Liver (tissue), 9 donors: ENCODE results near the gene ISX. TPM values are rescaled to one million over a fixed set of nuclear protein-coding genes. Genes with fewer than 3 reads are reported as not detected.

Experiments
- DNase-seq: peaks from one replicate; pipeline ENCODE4 v3.0.0-alpha.2; 2017; ENCODE audit warnings: low spot score
- H3K27ac ChIP-seq, 2 donors: one replicate each; pipeline ENCODE4 v1.7.0; 2013; ENCODE audit warnings: inconsistent platforms in 2 of 2, low read length in 2 of 2, control low read depth in 1 of 2, low read depth in 1 of 2, mild to moderate bottlenecking in 1 of 2
- H3K27me3 ChIP-seq, 4 donors: one replicate each; pipeline versions ENCODE4 v1.6.1 to v1.7.0; 2013; ENCODE audit warnings: low read length in 3 of 4, inconsistent platforms in 1 of 4, mild to moderate bottlenecking in 1 of 4, moderate library complexity in 1 of 4; ENCODE audit not compliant: control insufficient read depth in 4 of 4, insufficient read depth in 4 of 4
- H3K36me3 ChIP-seq, 4 donors: one replicate each; pipeline versions ENCODE4 v1.6.1 to v1.7.0; 2013; ENCODE audit warnings: low read length in 3 of 4, mild to moderate bottlenecking in 3 of 4, low read depth in 1 of 4, moderate library complexity in 1 of 4; ENCODE audit not compliant: control insufficient read depth in 4 of 4, insufficient read depth in 3 of 4
- H3K4me1 ChIP-seq, 4 donors: one replicate each; pipeline versions ENCODE4 v1.6.1 to v1.7.0; 2013; ENCODE audit warnings: low read length in 3 of 4, mild to moderate bottlenecking in 3 of 4, moderate library complexity in 1 of 4; ENCODE audit not compliant: control insufficient read depth in 4 of 4, insufficient read depth in 4 of 4
- H3K4me3 ChIP-seq, 3 donors: one replicate each; pipeline versions ENCODE4 v1.6.1 to v1.7.0; 2013; ENCODE audit warnings: low read length in 3 of 3, control low read depth in 1 of 3, low read depth in 1 of 3, mild to moderate bottlenecking in 1 of 3
- H3K9ac ChIP-seq, 2 donors: one replicate each; pipeline ENCODE4 v1.7.0; 2013; ENCODE audit warnings: low read length in 2 of 2, mild to moderate bottlenecking in 2 of 2, moderate library complexity in 2 of 2, control low read depth in 1 of 2, low read depth in 1 of 2
- H3K9me3 ChIP-seq, 4 donors: one replicate each; pipeline versions ENCODE4 v1.6.1 to v1.7.0; 2013; ENCODE audit warnings: low read length in 3 of 4; ENCODE audit not compliant: control insufficient read depth in 4 of 4
- ATF3 ChIP-seq: IDR thresholded peaks from 2 replicates; pipeline ENCODE4 v1.6.1; 2016; ENCODE audit warnings: antibody characterized with exemption
- CTCF ChIP-seq: fragments of 150-350 bp; IDR thresholded peaks from 2 replicates; pipeline ENCODE4 v1.5.1; 2017; ENCODE audit warnings: improper control_type of control experiment, low read depth, low read length; ENCODE audit not compliant: missing input control
- EGR1 ChIP-seq, 2 donors: IDR thresholded peaks; 2 replicates each; pipeline ENCODE4 v1.6.1; 2016 to 2018; ENCODE audit warnings: antibody characterized with exemption in 2 of 2, low read depth in 2 of 2
- FOXA1 ChIP-seq: IDR thresholded peaks from 2 replicates; pipeline ENCODE4 v1.6.1; 2016; ENCODE audit warnings: antibody characterized with exemption
- FOXA2 ChIP-seq: IDR thresholded peaks from 2 replicates; pipeline ENCODE4 v1.6.1; 2016; ENCODE audit warnings: antibody characterized with exemption
- GABPA ChIP-seq, 2 donors: IDR thresholded peaks in 1 of 2; conservative IDR thresholded peaks in 1 of 2; 2 replicates each; pipeline ENCODE4 v1.6.1; 2016; ENCODE audit warnings: antibody characterized with exemption in 2 of 2, mild to moderate bottlenecking in 1 of 2, moderate library complexity in 1 of 2
- HNF4A ChIP-seq, 2 donors: conservative IDR thresholded peaks; 2 replicates each; pipeline ENCODE4 v1.6.1; 2016; ENCODE audit warnings: antibody characterized with exemption in 2 of 2, mild to moderate bottlenecking in 2 of 2
- JUND ChIP-seq, 2 donors: IDR thresholded peaks; 2 replicates each; pipeline ENCODE4 v1.6.1; 2016; ENCODE audit warnings: antibody characterized with exemption in 2 of 2
- MAX ChIP-seq: IDR thresholded peaks from 2 replicates; pipeline ENCODE4 v1.6.1; 2016; ENCODE audit warnings: antibody characterized with exemption
- RAD21 ChIP-seq, 2 donors: IDR thresholded peaks; 2 replicates each; pipeline ENCODE4 v1.6.1; 2016; ENCODE audit warnings: antibody characterized with exemption in 2 of 2, mild to moderate bottlenecking in 2 of 2
- REST ChIP-seq: IDR thresholded peaks from 2 replicates; pipeline ENCODE4 v1.6.1; 2016; ENCODE audit warnings: antibody characterized with exemption, mild to moderate bottlenecking
- RXRA ChIP-seq, 2 donors: IDR thresholded peaks; 2 replicates each; pipeline ENCODE4 v1.6.1; 2017 to 2018; ENCODE audit warnings: antibody characterized with exemption in 2 of 2, mild to moderate bottlenecking in 1 of 2
- TAF1 ChIP-seq: conservative IDR thresholded peaks from 2 replicates; pipeline ENCODE4 v1.6.1; 2016; ENCODE audit warnings: antibody characterized with exemption, mild to moderate bottlenecking
- ZBTB33 ChIP-seq: IDR thresholded peaks from 2 replicates; pipeline ENCODE4 v1.6.1; 2016; ENCODE audit warnings: antibody characterized with exemption
- WGBS: extraction: QIAGEN DNeasy Blood & Tissue Kit; methylation state at CpG from one replicate; pipeline ENCODE4 v1.1.7; 2013; 5-methylcytosine and 5-hydroxymethylcytosine counted together
- polyA plus RNA-seq, 2 donors: library from polyadenylated mRNA; stranded (reverse) in 1 of 2; unstranded in 1 of 2; fragments of 200-250 nt in 1 of 2; fragments of >200 nt in 1 of 2; fragmentation: Nextera tagmentation in 1 of 2; extraction: Ambion mirVana in 1 of 2; gene quantifications; one replicate each; pipeline versions ENCODE4 v1.2.1 to v1.2.3, GENCODE V29; 2013 to 2015
- total RNA-seq, 2 donors: library from RNA; depleted of rRNA; stranded (reverse); fragments of >200 nt; gene quantifications; one replicate each; pipeline ENCODE4 v1.2.3, GENCODE V29; 2014
- donor health status: healthy.
- donor health status: healthy.
- donor health status: healthy.
- donor health status: healthy.
- donor health status: healthy.

ISX gene
- total and polyA plus RNA-seq, 4 donors = 0.03 to 2.7 TPM; not detected in 2

GRCh38 chr22:35043252-35043933 lies 22.6 kb upstream of the ISX start (continued):
- no peak for TF ChIP-seq TAF1

- no peak overlapping the region for H3K4me3 ChIP-seq
- H3K9ac ChIP-seq = no peak overlapping the region
- no peaks in the 10 kb centered on the region for H3K4me1 ChIP-seq
- H3K36me3 ChIP-seq = no peaks in the 10 kb centered on the region
- TF ChIP-seq REST (no peak), EGR1 (IDR thresholded peaks at IDR 0.05; ENCODE audit: low read depth in 2 of 2) (no peak), CTCF (no peak), JUND (IDR thresholded peaks at IDR 0.05) (no peak), TAF1 (no peak), FOXA1 (no peak), FOXA2 (no peak), ATF3 (no peak), MAX (no peak), ZBTB33 (no peak), GABPA (IDR thresholded peaks at IDR 0.05 in 1 of 2, conservative IDR thresholded peaks at IDR 0.05 in 1 of 2) (no peak), RAD21 (IDR thresholded peaks at IDR 0.05) (no peak), RXRA (IDR thresholded peaks at IDR 0.05) (no peak), HNF4A (conservative IDR thresholded peaks at IDR 0.05) (no peak)
- peaks cover 0 to 7% (median 0%) of the 10 kb centered on the region in 4 donors for H3K9me3 ChIP-seq
- 45% methylated on average over 2 of the region's 2 CpGs for WGBS
- H3K27ac ChIP-seq = no peak overlapping the region
- no peak for DNase-seq
- peaks cover 5 to 10% (median 6%) of the 10 kb centered on the region in 4 donors for H3K27me3 ChIP-seq
These were observed 22.0 kb upstream of the ISX start for GRCh38 chr22:35043934-35044319.
